ENCODE results near the gene ARHGAP44. TPM values are rescaled to one million over a fixed set of nuclear protein-coding genes. Genes with fewer than 3 reads are reported as not detected.

ARHGAP44 gene
- total RNA-seq, 1 experiment from 2014 or later = 7.3 TPM

- BruUV-seq (replicated peaks) = no TSS peak
These were observed 207.1 kb downstream of the ARHGAP44 start for GRCh38 chr17:12996357-12996756.

DNA sequence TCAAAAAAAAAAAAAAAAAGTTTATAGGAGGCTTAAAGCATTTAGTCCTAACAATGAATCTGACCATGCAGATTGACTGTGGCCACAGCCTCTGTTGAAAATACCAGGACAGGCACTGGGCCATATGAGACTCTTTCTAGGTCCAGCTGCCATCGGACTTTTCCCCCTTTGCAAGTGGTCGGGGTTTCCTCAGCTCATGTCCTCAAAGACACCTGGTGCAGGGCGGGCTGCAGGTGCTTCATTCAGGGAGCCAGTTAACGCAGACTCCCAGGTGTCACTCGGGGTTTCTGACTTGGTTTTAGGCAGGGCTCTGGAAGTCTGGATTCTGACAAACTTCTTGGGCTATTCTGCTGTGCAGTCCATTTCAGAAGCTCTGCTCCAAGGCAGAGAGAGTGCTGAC is 207.6 kb downstream of the ARHGAP44 start:
- BruUV-seq (replicated peaks) = no TSS peak
- Histone ChIP-seq H3K4me3 (replicated peaks in 1 of 2; ENCODE audit: low read depth in 1 of 2, low read length in 2 of 2) (no peak overlapping the region), H2AFZ (ENCODE audit: low read depth, low read length, poor library complexity, severe bottlenecking) (no peak overlapping the region), H3K9me3 (ENCODE audit: control insufficient read depth in 1 of 2, insufficient read depth in 1 of 2, low read depth in 1 of 2, low read length in 2 of 2) (no peaks in the 10 kb centered on the region), H3K4me1 (ENCODE audit: control insufficient read depth in 1 of 2, insufficient read depth in 2 of 2, low read length in 2 of 2) (no peaks in the 10 kb centered on the region), H3K4me2 (ENCODE audit: low read length) (no peak overlapping the region), H3K36me3 (ENCODE audit: control insufficient read depth in 1 of 2, insufficient read depth in 2 of 2, low read length in 2 of 2) (peaks cover 67 to 84% of the 10 kb centered on the region in 2 experiments), H4K20me1 (ENCODE audit: insufficient read depth) (no peaks in the 10 kb centered on the region), H3K27ac (ENCODE audit: low read depth, low read length) (no peak overlapping the region), H3K9me2 (ENCODE audit: insufficient read depth) (no peaks in the 10 kb centered on the region), H3K27me3 (ENCODE audit: insufficient read depth, low read length) (no peaks in the 10 kb centered on the region), H3K79me2 (ENCODE audit: insufficient read depth, low read length) (peaks cover 8% of the 10 kb centered on the region; the same call in 1 of the 2 replicates), H3K9ac (ENCODE audit: low read length) (no peak overlapping the region)
- ChIA-PET RAD21 (ENCODE audit: low non-redundant PET in 1 of 2, low total read pairs in 2 of 2, uncharacterized antibody in 2 of 2, unreplicated experiment in 2 of 2) (no interaction called here), POLR2A (interaction anchor here (1.1 kb wide), 1 partner anchor 21 kb away, joined by 5 read pairs; the partner anchor contains the start of gene ELAC2), CTCF (no interaction called here)
- DNase-seq (ENCODE audit: low read depth, low spot score) = no peak
- TF ChIP-seq ZFX (IDR thresholded peaks at IDR 0.05) (no peak), EGR1 (IDR thresholded peaks at IDR 0.05; ENCODE audit: low read depth) (no peak), CBX3 (IDR thresholded peaks at IDR 0.05; ENCODE audit: low read depth) (no peak), EZH2phosphoT487 (IDR thresholded peaks at IDR 0.05; ENCODE audit: borderline replicate concordance) (no peak), EZH2 (IDR thresholded peaks at IDR 0.05) (no peak), SRF (IDR thresholded peaks at IDR 0.05; ENCODE audit: low read depth) (no peak), POLR2A (IDR thresholded peaks at IDR 0.05; ENCODE audit: borderline replicate concordance, extremely low read depth, insufficient read depth, insufficient read length) (no peak), POLR2AphosphoS5 (IDR thresholded peaks at IDR 0.05; ENCODE audit: low read depth, low read length) (no peak), JUND (IDR thresholded peaks at IDR 0.05) (no peak), SIN3A (IDR thresholded peaks at IDR 0.05; ENCODE audit: low read depth) (no peak), CEBPB (IDR thresholded peaks at IDR 0.05; ENCODE audit: low read depth) (no peak), ELF1 (IDR thresholded peaks at IDR 0.05; ENCODE audit: borderline replicate concordance, low read depth) (no peak), RAD21 (IDR thresholded peaks at IDR 0.05; ENCODE audit: low read depth) (no peak), ATF3 (IDR thresholded peaks at IDR 0.05) (no peak), SP1 (IDR thresholded peaks at IDR 0.05; ENCODE audit: low read depth) (no peak), TCF7L2 (IDR thresholded peaks at IDR 0.05; ENCODE audit: borderline replicate concordance, extremely low read depth, insufficient read depth, insufficient read length) (no peak)
- TF ChIP-seq, protein P1, sequence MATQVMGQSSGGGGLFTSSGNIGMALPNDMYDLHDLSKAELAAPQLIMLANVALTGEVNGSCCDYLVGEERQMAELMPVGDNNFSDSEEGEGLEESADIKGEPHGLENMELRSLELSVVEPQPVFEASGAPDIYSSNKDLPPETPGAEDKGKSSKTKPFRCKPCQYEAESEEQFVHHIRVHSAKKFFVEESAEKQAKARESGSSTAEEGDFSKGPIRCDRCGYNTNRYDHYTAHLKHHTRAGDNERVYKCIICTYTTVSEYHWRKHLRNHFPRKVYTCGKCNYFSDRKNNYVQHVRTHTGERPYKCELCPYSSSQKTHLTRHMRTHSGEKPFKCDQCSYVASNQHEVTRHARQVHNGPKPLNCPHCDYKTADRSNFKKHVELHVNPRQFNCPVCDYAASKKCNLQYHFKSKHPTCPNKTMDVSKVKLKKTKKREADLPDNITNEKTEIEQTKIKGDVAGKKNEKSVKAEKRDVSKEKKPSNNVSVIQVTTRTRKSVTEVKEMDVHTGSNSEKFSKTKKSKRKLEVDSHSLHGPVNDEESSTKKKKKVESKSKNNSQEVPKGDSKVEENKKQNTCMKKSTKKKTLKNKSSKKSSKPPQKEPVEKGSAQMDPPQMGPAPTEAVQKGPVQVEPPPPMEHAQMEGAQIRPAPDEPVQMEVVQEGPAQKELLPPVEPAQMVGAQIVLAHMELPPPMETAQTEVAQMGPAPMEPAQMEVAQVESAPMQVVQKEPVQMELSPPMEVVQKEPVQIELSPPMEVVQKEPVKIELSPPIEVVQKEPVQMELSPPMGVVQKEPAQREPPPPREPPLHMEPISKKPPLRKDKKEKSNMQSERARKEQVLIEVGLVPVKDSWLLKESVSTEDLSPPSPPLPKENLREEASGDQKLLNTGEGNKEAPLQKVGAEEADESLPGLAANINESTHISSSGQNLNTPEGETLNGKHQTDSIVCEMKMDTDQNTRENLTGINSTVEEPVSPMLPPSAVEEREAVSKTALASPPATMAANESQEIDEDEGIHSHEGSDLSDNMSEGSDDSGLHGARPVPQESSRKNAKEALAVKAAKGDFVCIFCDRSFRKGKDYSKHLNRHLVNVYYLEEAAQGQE (IDR thresholded peaks at IDR 0.05; ENCODE audit: low read depth) = no peak
- TF ChIP-seq, protein P2, sequence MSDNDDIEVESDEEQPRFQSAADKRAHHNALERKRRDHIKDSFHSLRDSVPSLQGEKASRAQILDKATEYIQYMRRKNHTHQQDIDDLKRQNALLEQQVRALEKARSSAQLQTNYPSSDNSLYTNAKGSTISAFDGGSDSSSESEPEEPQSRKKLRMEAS (IDR thresholded peaks at IDR 0.05) = no peak
- intact Hi-C loops (cut with micrococcal nuclease) = no loop called here
- no peak for ATAC-seq

More at GRCh38 chr17:12996357-12996756, 207.1 kb downstream of the ARHGAP44 start:
- no peak for ATAC-seq
- no peaks in the 10 kb centered on the region for H3K4me1 ChIP-seq (ENCODE audit: control insufficient read depth in 1 of 2, insufficient read depth in 2 of 2, low read length in 2 of 2)
- no peak overlapping the region for H3K9ac ChIP-seq (ENCODE audit: low read length)
- intact Hi-C loops (cut with micrococcal nuclease) = no loop called here
- H3K27me3 ChIP-seq (ENCODE audit: insufficient read depth, low read length) = no peaks in the 10 kb centered on the region
- TF ChIP-seq TCF7L2 (IDR thresholded peaks at IDR 0.05; ENCODE audit: borderline replicate concordance, extremely low read depth, insufficient read depth, insufficient read length) (no peak), CBX3 (IDR thresholded peaks at IDR 0.05; ENCODE audit: low read depth) (no peak)
- H3K79me2 ChIP-seq (ENCODE audit: insufficient read depth, low read length) = 0 out of 2 replicates have a peak, but pooled peaks cover 3% of the 10 kb centered on the region
- H2AFZ ChIP-seq (ENCODE audit: low read depth, low read length, poor library complexity, severe bottlenecking) = no peak overlapping the region
- no peak overlapping the region for H3K27ac ChIP-seq (ENCODE audit: low read depth, low read length)
- CTCF ChIA-PET = no interaction called here
- no peak for DNase-seq (ENCODE audit: low read depth, low spot score)
- no peaks in the 10 kb centered on the region for H4K20me1 ChIP-seq (ENCODE audit: insufficient read depth)
- H3K9me2 ChIP-seq (ENCODE audit: insufficient read depth) = no peaks in the 10 kb centered on the region
- no peaks in the 10 kb centered on the region for H3K9me3 ChIP-seq (ENCODE audit: control insufficient read depth in 1 of 2, insufficient read depth in 1 of 2, low read depth in 1 of 2, low read length in 2 of 2)
- H3K4me2 ChIP-seq (ENCODE audit: low read length) = no peak overlapping the region
- peaks cover 66 to 82% of the 10 kb centered on the region in 2 experiments; a peak in 3 of 4 replicates for H3K36me3 ChIP-seq (ENCODE audit: control insufficient read depth in 1 of 2, insufficient read depth in 2 of 2, low read length in 2 of 2)
- RAD21 ChIA-PET (ENCODE audit: low non-redundant PET in 1 of 2, low total read pairs in 2 of 2, uncharacterized antibody in 2 of 2, unreplicated experiment in 2 of 2) = no interaction called here
- no peak overlapping the region for H3K4me3 ChIP-seq (replicated peaks in 1 of 2; ENCODE audit: low read depth in 1 of 2, low read length in 2 of 2)
- POLR2A ChIA-PET = interaction anchor here (1.1 kb wide), 1 partner anchor 22 kb away, joined by 5 read pairs; the partner anchor contains the start of gene ELAC2
